ENCODE measurements around the gene MDM1.

- TF ChIP-seq CTCF (IDR thresholded peaks at IDR 0.05; ENCODE audit: poor library complexity) (no peak), EZH2 (IDR thresholded peaks at IDR 0.05; ENCODE audit: borderline replicate concordance) (no peak)
Observed at GRCh38 chr12:68364893-68365725, 32.9 kb upstream of the MDM1 start.

Measured in hepatocyte (in vitro differentiated cells).